Smooth muscle cell (in vitro differentiated cells): ENCODE data around the gene POGLUT3. TPM values are rescaled to one million over a fixed set of nuclear protein-coding genes. Genes with fewer than 3 reads are reported as not detected.

ENCODE experiments used
- DNase-seq: peaks from one replicate; lab custom pipeline; 2025; ENCODE audit not compliant: unreplicated experiment; lab: John Stamatoyannopoulos, UW
- H2AFZ ChIP-seq: fragments of 200-600 bp; sonication (generic); 2 replicates; pipeline ENCODE4 v1.6.0; 2016; ENCODE audit warnings: antibody characterized with exemption, low read depth, mild to moderate bottlenecking
- H3F3A ChIP-seq: fragments of 200-600 bp; sonication (generic); 2 replicates; pipeline ENCODE4 v1.6.0; 2017; ENCODE audit warnings: antibody characterized with exemption, low read depth
- H3K27ac ChIP-seq: fragments of 200-600 bp; sonication (generic); 2 replicates; pipeline ENCODE4 v1.5.1; 2016; ENCODE audit warnings: low read depth, mild to moderate bottlenecking
- H3K27me3 ChIP-seq: fragments of 200-600 bp; sonication (generic); 2 replicates; pipeline ENCODE4 v1.6.1; 2016; ENCODE audit warnings: low read depth, mild to moderate bottlenecking
- H3K36me3 ChIP-seq: fragments of 200-600 bp; sonication (generic); 2 replicates; pipeline ENCODE4 v1.5.1; 2016; ENCODE audit warnings: low read depth
- H3K4me1 ChIP-seq: fragments of 200-600 bp; sonication (generic); 2 replicates; pipeline ENCODE4 v1.5.1; 2016; ENCODE audit warnings: low read depth
- H3K4me2 ChIP-seq: fragments of 200-600 bp; sonication (generic); 2 replicates; pipeline ENCODE4 v1.6.0; 2016; ENCODE audit warnings: mild to moderate bottlenecking
- H3K4me3 ChIP-seq: fragments of 200-600 bp; sonication (generic); 2 replicates; pipeline ENCODE4 v1.5.1; 2016; ENCODE audit warnings: mild to moderate bottlenecking
- H3K79me2 ChIP-seq: fragments of 200-600 bp; sonication (generic); 2 replicates; pipeline ENCODE4 v1.6.0; 2016; ENCODE audit warnings: low read depth, mild to moderate bottlenecking
- H3K9ac ChIP-seq: fragments of 200-600 bp; sonication (generic); 2 replicates; pipeline ENCODE4 v1.6.0; 2016; ENCODE audit warnings: low read depth
- H3K9me3 ChIP-seq: fragments of 200-600 bp; sonication (generic); replicated peaks from 2 replicates; pipeline ENCODE4 v1.5.1; 2016; ENCODE audit warnings: low read depth
- H4K20me1 ChIP-seq: fragments of 200-600 bp; sonication (generic); 2 replicates; pipeline ENCODE4 v1.6.0; 2016; ENCODE audit warnings: low read depth
- WGBS: methylation state at CpG from one replicate; pipeline ENCODE4 v1.1.7; 2016; ENCODE audit warnings: low lambda C conversion rate; 5-methylcytosine and 5-hydroxymethylcytosine counted together
- polyA plus RNA-seq: library from polyadenylated mRNA; unstranded; fragments of >200 nt; fragmentation: Nextera tagmentation; extraction: Ambion mirVana; gene quantifications from 2 replicates; pipeline ENCODE4 v1.2.1, GENCODE V29; 2016
- total RNA-seq: library from RNA; depleted of rRNA; stranded (reverse); fragments of >200 nt; gene quantifications from 2 replicates; pipeline ENCODE4 v1.2.3, GENCODE V29; 2014
- TF ChIP-seq, protein P1 (sequence below): fragments of 200-600 bp; sonication (generic); IDR thresholded peaks from 2 replicates; pipeline ENCODE4 v1.5.1; 2017; ENCODE audit warnings: borderline replicate concordance, mild to moderate bottlenecking, antibody characterized with exemption; ENCODE audit not compliant: insufficient read depth, poor library complexity, severe bottlenecking

POGLUT3 gene
- total and polyA plus RNA-seq, 2 experiments from 2014 or later = 34.4 to 50.4 TPM

DNA sequence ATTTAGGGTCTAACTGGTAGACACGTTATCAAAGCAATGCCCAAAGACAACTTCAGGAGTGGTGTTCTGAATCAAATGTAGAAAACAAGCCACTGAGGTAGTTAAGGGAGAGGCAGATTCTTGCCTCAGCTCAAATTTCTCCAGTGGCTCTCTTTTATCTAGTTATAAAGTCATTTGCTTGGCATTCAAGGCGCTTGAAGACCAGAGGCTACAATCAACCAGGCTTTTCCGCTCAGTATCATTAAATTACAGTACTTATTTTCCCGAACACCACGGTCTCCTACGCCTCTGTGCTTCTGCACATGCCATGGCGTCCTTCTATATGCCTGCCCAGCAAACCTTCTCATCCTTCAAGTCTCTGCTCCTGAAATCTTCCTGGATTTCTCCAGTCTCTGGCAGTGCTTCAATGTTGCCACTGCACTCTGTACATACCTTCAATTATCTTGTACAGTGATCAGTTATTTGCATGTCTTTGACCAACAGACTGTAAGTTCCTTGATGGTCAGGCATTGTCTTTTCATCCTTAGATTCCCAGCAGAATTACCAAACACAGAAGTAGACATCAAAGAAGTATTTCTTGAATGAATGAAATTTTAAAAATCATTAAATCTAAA lies 1.4 kb downstream of the POGLUT3 start:
- Histone ChIP-seq H3K9ac (peak overlapping the region; percentile 66), H3K79me2 (peaks cover 36% of the 10 kb centered on the region), H3K4me1 (peaks cover 19% of the 10 kb centered on the region), H3K9me3 (no peaks in the 10 kb centered on the region), H4K20me1 (no peaks in the 10 kb centered on the region), H3K27ac (peak overlapping the region; percentile 91), H3F3A (peaks cover 42% of the 10 kb centered on the region), H3K4me2 (peak overlapping the region; percentile 86), H3K27me3 (no peaks in the 10 kb centered on the region), H3K36me3 (no peaks in the 10 kb centered on the region), H3K4me3 (peak overlapping the region; percentile 63), H2AFZ (peak overlapping the region; percentile 16)
- TF ChIP-seq, protein P1, sequence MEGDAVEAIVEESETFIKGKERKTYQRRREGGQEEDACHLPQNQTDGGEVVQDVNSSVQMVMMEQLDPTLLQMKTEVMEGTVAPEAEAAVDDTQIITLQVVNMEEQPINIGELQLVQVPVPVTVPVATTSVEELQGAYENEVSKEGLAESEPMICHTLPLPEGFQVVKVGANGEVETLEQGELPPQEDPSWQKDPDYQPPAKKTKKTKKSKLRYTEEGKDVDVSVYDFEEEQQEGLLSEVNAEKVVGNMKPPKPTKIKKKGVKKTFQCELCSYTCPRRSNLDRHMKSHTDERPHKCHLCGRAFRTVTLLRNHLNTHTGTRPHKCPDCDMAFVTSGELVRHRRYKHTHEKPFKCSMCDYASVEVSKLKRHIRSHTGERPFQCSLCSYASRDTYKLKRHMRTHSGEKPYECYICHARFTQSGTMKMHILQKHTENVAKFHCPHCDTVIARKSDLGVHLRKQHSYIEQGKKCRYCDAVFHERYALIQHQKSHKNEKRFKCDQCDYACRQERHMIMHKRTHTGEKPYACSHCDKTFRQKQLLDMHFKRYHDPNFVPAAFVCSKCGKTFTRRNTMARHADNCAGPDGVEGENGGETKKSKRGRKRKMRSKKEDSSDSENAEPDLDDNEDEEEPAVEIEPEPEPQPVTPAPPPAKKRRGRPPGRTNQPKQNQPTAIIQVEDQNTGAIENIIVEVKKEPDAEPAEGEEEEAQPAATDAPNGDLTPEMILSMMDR = no peak
- WGBS = 8% methylated on average over 7 of the region's 7 CpGs
- DNase-seq = no peak

DNA sequence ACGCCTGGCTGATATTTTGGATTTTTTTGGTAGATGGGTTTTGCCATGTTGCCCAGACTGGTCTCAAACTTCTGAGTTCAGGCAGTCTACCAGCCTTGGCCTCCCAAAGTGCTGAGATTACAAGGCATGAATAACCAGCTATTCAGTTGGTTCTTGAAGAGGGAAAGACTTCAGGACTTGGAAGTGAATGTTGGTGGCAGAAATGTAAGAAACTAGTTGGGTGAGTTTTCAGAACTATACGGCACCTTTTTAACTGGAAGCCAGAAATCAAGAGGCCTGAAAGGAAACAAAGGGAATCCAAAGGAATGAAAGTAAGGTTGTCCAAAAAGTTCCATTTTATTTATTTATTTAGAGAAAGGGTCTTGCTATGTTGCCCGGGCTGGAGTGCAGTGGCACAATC lies 2.9 kb downstream of the POGLUT3 start:
- no peaks in the 10 kb centered on the region for H3K9me3 ChIP-seq
- H3K27ac ChIP-seq = peak overlapping the region; percentile 91
- H4K20me1 ChIP-seq = no peaks in the 10 kb centered on the region
- peak overlapping the region; percentile 86 for H3K4me2 ChIP-seq
- H3K27me3 ChIP-seq = no peaks in the 10 kb centered on the region
- no peak for DNase-seq
- H2AFZ ChIP-seq = no peak overlapping the region
- TF ChIP-seq, protein P1 = no peak
- H3K79me2 ChIP-seq = peaks cover 36% of the 10 kb centered on the region
- H3K9ac ChIP-seq = no peak overlapping the region
- H3F3A ChIP-seq = peaks cover 29% of the 10 kb centered on the region
- WGBS = 91% methylated on average over 3 of the region's 3 CpGs
- no peak overlapping the region for H3K4me3 ChIP-seq
- peaks cover 10% of the 10 kb centered on the region for H3K4me1 ChIP-seq
- no peaks in the 10 kb centered on the region for H3K36me3 ChIP-seq

- Histone ChIP-seq H3F3A (peaks cover 23% of the 10 kb centered on the region), H3K4me1 (peaks cover 10% of the 10 kb centered on the region), H2AFZ (no peak overlapping the region), H3K9ac (no peak overlapping the region), H3K36me3 (no peaks in the 10 kb centered on the region), H3K4me3 (no peak overlapping the region), H3K27ac (no peak overlapping the region), H3K27me3 (no peaks in the 10 kb centered on the region), H3K79me2 (peaks cover 36% of the 10 kb centered on the region), H3K9me3 (no peaks in the 10 kb centered on the region), H3K4me2 (no peak overlapping the region), H4K20me1 (no peaks in the 10 kb centered on the region)
- no peak for DNase-seq
- 90% methylated on average over 6 of the region's 6 CpGs for WGBS
- TF ChIP-seq, protein P1 = no peak
Measured at GRCh38 chr11:108494182-108494581, 4.0 kb downstream of the POGLUT3 start.

DNA sequence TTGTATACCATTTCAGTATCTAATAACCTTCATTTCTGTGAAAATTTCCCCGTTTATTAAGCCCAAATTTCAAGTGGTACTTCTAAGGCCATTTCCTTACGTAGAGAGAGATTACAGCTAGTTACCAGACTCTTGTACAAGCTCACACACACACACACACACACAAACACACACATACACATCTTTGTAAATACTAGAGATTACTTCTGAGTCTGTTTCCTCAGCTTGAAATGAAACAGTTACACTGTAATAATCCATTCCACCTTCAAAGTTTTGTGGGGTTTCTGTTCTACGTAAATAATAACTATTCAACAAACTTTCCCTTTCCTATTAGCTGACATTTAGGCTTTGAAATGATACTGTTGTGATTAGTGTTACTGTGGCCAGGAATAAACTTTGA lies 6.2 kb downstream of the POGLUT3 start:
- no peaks in the 10 kb centered on the region for H3K9me3 ChIP-seq
- H3K9ac ChIP-seq = peak overlapping the region; percentile 64
- H3K4me2 ChIP-seq = peak overlapping the region; percentile 60
- peak overlapping the region; percentile 74 for H3K27ac ChIP-seq
- WGBS = 23% methylated on average over 3 of the region's 3 CpGs
- peaks cover 10% of the 10 kb centered on the region for H3K4me1 ChIP-seq
- peaks cover 20% of the 10 kb centered on the region for H3F3A ChIP-seq
- no peak for DNase-seq
- H2AFZ ChIP-seq = peak overlapping the region; percentile 62
- H3K27me3 ChIP-seq = no peaks in the 10 kb centered on the region
- peak overlapping the region; percentile 2 for H3K4me3 ChIP-seq
- H4K20me1 ChIP-seq = no peaks in the 10 kb centered on the region
- TF ChIP-seq, protein P1 = no peak
- no peaks in the 10 kb centered on the region for H3K36me3 ChIP-seq
- H3K79me2 ChIP-seq = peaks cover 36% of the 10 kb centered on the region
